HFF-Myc (cell line): ENCODE results near the gene KRT84.

ENCODE experiments used
- DNase-seq: peaks from one replicate; pipeline ENCODE4 v3.0.0-alpha.2; 2011; ENCODE audit warnings: low read depth; ENCODE audit errors: extremely low read depth
- H3K4me3 ChIP-seq: replicated peaks from 2 replicates; pipeline ENCODE4 v1.5.1; 2011; ENCODE audit warnings: low read depth, mild to moderate bottlenecking, control low read depth, low read length
- TF ChIP-seq, protein P1 (sequence below): IDR thresholded peaks from 2 replicates; pipeline ENCODE4 v1.5.1; 2012; ENCODE audit warnings: mild to moderate bottlenecking, low read depth, low read length, control low read depth; ENCODE audit errors: missing control alignments

The KRT84 gene

GRCh38 chr12:52333321-52333720, 52.1 kb downstream of the KRT84 start:
- TF ChIP-seq, protein P1, sequence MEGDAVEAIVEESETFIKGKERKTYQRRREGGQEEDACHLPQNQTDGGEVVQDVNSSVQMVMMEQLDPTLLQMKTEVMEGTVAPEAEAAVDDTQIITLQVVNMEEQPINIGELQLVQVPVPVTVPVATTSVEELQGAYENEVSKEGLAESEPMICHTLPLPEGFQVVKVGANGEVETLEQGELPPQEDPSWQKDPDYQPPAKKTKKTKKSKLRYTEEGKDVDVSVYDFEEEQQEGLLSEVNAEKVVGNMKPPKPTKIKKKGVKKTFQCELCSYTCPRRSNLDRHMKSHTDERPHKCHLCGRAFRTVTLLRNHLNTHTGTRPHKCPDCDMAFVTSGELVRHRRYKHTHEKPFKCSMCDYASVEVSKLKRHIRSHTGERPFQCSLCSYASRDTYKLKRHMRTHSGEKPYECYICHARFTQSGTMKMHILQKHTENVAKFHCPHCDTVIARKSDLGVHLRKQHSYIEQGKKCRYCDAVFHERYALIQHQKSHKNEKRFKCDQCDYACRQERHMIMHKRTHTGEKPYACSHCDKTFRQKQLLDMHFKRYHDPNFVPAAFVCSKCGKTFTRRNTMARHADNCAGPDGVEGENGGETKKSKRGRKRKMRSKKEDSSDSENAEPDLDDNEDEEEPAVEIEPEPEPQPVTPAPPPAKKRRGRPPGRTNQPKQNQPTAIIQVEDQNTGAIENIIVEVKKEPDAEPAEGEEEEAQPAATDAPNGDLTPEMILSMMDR: no peak
- DNase-seq: no peak
- no peak overlapping the region for H3K4me3 ChIP-seq

GRCh38 chr12:52332381-52332780, 53.1 kb downstream of the KRT84 start:
- TF ChIP-seq, protein P1: no peak
- H3K4me3 ChIP-seq: no peak overlapping the region
- DNase-seq: no peak

DNA sequence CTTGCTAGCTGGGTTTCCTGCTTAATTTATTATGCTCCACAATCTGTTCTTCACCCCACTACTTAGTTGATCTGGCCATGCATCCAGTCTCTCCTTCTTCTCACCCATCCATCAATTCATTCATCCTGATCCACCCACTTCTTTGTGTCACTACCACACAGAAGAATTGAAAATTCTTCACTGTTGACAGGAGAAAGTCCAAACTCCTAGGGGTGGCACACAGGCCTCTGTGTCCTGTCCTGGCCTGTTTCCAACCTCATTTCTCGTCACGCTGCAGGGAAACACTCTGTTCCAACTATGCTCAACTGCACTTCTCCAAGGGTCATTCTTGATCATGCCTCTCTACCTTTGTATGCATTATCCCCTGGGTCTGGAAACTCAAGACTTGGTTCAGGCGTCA, 53.6 kb downstream of the KRT84 start:
- TF ChIP-seq, protein P1: no peak
- no peak for DNase-seq
- no peak overlapping the region for H3K4me3 ChIP-seq

DNA sequence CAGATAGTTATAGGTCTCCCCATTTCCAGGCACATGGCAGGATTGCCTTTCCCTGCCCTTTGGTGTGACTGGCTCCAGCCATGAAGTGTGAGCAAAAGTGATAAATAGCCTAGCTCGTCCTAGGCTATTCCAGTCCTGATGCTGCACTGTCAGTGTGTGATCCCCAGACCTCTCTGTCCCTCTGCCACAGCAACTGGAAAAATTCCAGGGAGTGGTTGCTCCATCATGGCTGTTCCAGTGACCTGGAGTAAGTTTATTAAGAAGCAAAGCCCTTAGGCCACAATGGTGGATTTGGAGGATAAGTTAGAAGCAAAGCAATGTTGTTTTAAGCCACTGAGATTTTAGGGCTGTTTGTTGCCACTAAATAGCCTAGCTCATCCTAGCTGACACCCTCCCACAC, 54.4 kb downstream of the KRT84 start:
- no peak overlapping the region for H3K4me3 ChIP-seq
- TF ChIP-seq, protein P1: no peak
- DNase-seq: no peak

DNA sequence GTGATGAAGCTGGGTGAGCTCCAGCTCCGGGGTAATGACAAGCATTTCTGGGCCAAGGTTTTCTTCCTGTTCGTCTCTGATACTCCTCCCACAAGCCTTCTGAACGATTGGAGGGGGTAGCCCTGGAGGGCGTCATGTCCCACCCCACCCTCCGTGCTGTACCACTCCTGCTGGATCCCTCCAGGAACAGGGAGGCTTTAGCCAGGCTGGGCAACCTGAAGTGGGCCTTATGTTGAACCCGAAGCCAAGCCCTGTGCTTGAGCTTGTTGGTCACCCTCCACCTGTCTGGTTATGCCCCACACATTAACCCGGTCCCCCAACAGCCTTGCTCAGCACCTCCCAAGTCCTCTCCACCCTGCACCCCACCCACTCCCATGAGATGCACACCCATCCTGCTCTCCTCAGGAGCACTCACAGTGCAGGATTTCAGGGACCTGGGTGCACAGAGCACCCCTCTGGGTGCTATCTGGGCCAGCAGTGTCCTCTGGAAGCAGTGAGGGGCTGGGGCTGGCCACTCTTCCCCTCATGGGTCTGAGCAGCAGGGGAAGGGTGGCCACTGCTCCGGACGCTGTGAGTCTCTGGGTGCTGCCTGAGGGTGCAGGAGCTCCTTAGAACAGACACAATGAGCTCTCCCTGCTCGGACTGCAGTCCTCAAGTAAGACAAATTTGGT, 57.5 kb downstream of the KRT84 start:
- DNase-seq: no peak
- H3K4me3 ChIP-seq: no peak overlapping the region
- TF ChIP-seq, protein P1: no peak
